HL-60 (cell line): ENCODE results near the gene SLC6A6.

Experiments used
- DNase-seq, 2 experiments: peaks; one replicate each; pipeline ENCODE4 v3.0.0-alpha.2; 2010 to 2020; ENCODE audit warnings: low read depth in 1 of 2, low spot score in 1 of 2
- H3K27ac ChIP-seq: fragments of 250-450 bp; sonication (Bioruptor Pico); replicated peaks from 2 replicates; pipeline ENCODE4 v1.5.1; 2020; ENCODE audit warnings: mild to moderate bottlenecking, moderate library complexity
- H3K27me3 ChIP-seq: fragments of 250-450 bp; sonication (Bioruptor Pico); 2 replicates; pipeline ENCODE4 v1.5.1; 2021; ENCODE audit warnings: mild to moderate bottlenecking, moderate library complexity; ENCODE audit not compliant: insufficient read depth, poor library complexity, severe bottlenecking
- H3K4me3 ChIP-seq: replicated peaks from 2 replicates; pipeline ENCODE4 v1.5.1; 2011; ENCODE audit warnings: mild to moderate bottlenecking, control low read depth, low read length; ENCODE audit not compliant: insufficient read depth
- CTCF ChIP-seq: IDR thresholded peaks from one replicate; pipeline ENCODE4 v1.5.1; 2011; ENCODE audit warnings: low read length, control low read depth, inconsistent platforms; ENCODE audit not compliant: insufficient read depth
- GABPA ChIP-seq: IDR thresholded peaks from 2 replicates; pipeline ENCODE4 v1.6.1; 2012; ENCODE audit warnings: low read depth
- POLR2AphosphoS5 ChIP-seq: IDR thresholded peaks from 2 replicates; pipeline ENCODE4 v1.6.1; 2012; ENCODE audit warnings: low read depth
- REST ChIP-seq: IDR thresholded peaks from 2 replicates; pipeline ENCODE4 v1.6.1; 2012; ENCODE audit warnings: low read depth; ENCODE audit not compliant: insufficient replicate concordance
- SPI1 ChIP-seq: IDR thresholded peaks from 2 replicates; pipeline ENCODE4 v1.6.1; 2012; ENCODE audit warnings: low read depth, mild to moderate bottlenecking, borderline replicate concordance

The SLC6A6 gene

GRCh38 chr3:14393440-14394106, 8.8 kb upstream of the SLC6A6 start:
- no peak for DNase-seq
- H3K27me3 ChIP-seq = no peaks in the 10 kb centered on the region
- H3K27ac ChIP-seq = no peak overlapping the region
- H3K4me3 ChIP-seq = no peak overlapping the region
- TF ChIP-seq SPI1 (no peak), CTCF (no peak), REST (no peak), POLR2AphosphoS5 (no peak), GABPA (no peak)

- Histone ChIP-seq H3K27me3 (no peaks in the 10 kb centered on the region), H3K27ac (no peak overlapping the region), H3K4me3 (no peak overlapping the region)
- TF ChIP-seq SPI1 (no peak), GABPA (no peak), CTCF (no peak), POLR2AphosphoS5 (no peak), REST (no peak)
- DNase-seq = no peak
These were observed 6.2 kb upstream of the SLC6A6 start for GRCh38 chr3:14396031-14396692.

- DNase-seq = no peak
- Histone ChIP-seq H3K27ac (no peak overlapping the region), H3K27me3 (no peaks in the 10 kb centered on the region), H3K4me3 (no peak overlapping the region)
- TF ChIP-seq GABPA = no peak
- TF ChIP-seq POLR2AphosphoS5 = no peak
These were observed 5.4 kb upstream of the SLC6A6 start for GRCh38 chr3:14397046-14397445.

GRCh38 chr3:14397531-14397930, 4.9 kb upstream of the SLC6A6 start:
- TF ChIP-seq SPI1 = peak; percentile 82; the same call in 1 of the 2 replicates
- no peak for TF ChIP-seq CTCF
- peak; percentile 52; the same call in 1 of the 2 replicates for TF ChIP-seq POLR2AphosphoS5
- Histone ChIP-seq H3K27ac (no peak overlapping the region), H3K4me3 (no peak overlapping the region), H3K27me3 (no peaks in the 10 kb centered on the region)
- peak; percentile 68 to 89 for DNase-seq
